PFSK-1 (cell line): Measurements from ENCODE around the gene ADD3.

Experiments used
- FOXP2 ChIP-seq: optimal IDR thresholded peaks from 2 replicates; pipeline ENCODE3; 2011; ENCODE audit warnings: borderline replicate concordance, control low read depth, inconsistent platforms; ENCODE audit not compliant: insufficient read depth; ENCODE audit errors: extremely low read length, extremely low read depth
- POLR2AphosphoS5 ChIP-seq: IDR thresholded peaks from 2 replicates; pipeline ENCODE4 v1.6.1; 2012; ENCODE audit warnings: low read depth, mild to moderate bottlenecking, control low read depth, low read length, moderate library complexity
- REST ChIP-seq, 2 experiments: IDR thresholded peaks; 2 replicates each; pipeline versions ENCODE4 v1.6.1 to v1.8.0; 2011 to 2012; ENCODE audit warnings: low read depth in 2 of 2, low read length in 2 of 2, control low read depth in 1 of 2, inconsistent platforms in 1 of 2, mild to moderate bottlenecking in 1 of 2, moderate library complexity in 1 of 2; ENCODE audit not compliant: insufficient read depth in 1 of 2
- SIN3A ChIP-seq: IDR thresholded peaks from 2 replicates; pipeline ENCODE4 v1.6.1; 2012; ENCODE audit warnings: mild to moderate bottlenecking, low read length, moderate library complexity, borderline replicate concordance; ENCODE audit not compliant: insufficient read depth
- TAF1 ChIP-seq: IDR thresholded peaks from 2 replicates; pipeline ENCODE4 v1.6.1; 2012; ENCODE audit warnings: low read length, control low read depth, borderline replicate concordance; ENCODE audit not compliant: insufficient read depth

Gene ADD3

GRCh38 chr10:110036640-110037039 is 28.9 kb downstream of the ADD3 start:
- TF ChIP-seq SIN3A: no peak
- no peak for TF ChIP-seq REST (IDR thresholded peaks at IDR 0.05; ENCODE audit: insufficient read depth in 1 of 2, low read depth in 2 of 2, low read length in 2 of 2)
- no peak for TF ChIP-seq TAF1
- TF ChIP-seq FOXP2: no peak
- no peak for TF ChIP-seq POLR2AphosphoS5

GRCh38 chr10:110039254-110039653 is 31.5 kb downstream of the ADD3 start:
- no peak for TF ChIP-seq TAF1
- TF ChIP-seq REST (IDR thresholded peaks at IDR 0.05; ENCODE audit: insufficient read depth in 1 of 2, low read depth in 2 of 2, low read length in 2 of 2): no peak
- no peak for TF ChIP-seq FOXP2
- no peak for TF ChIP-seq SIN3A
- TF ChIP-seq POLR2AphosphoS5: no peak

- no peak for TF ChIP-seq REST (IDR thresholded peaks at IDR 0.05; ENCODE audit: insufficient read depth in 1 of 2, low read depth in 2 of 2, low read length in 2 of 2)
- no peak for TF ChIP-seq SIN3A
- no peak for TF ChIP-seq POLR2AphosphoS5
- TF ChIP-seq TAF1: no peak
- no peak for TF ChIP-seq FOXP2
These were observed 32.3 kb downstream of the ADD3 start for GRCh38 chr10:110040108-110040507.

GRCh38 chr10:110040767-110041478 is 33.1 kb downstream of the ADD3 start:
- TF ChIP-seq REST (IDR thresholded peaks at IDR 0.05; ENCODE audit: insufficient read depth in 1 of 2, low read depth in 2 of 2, low read length in 2 of 2) (no peak), POLR2AphosphoS5 (no peak), TAF1 (no peak), FOXP2 (no peak)

GRCh38 chr10:110041479-110041829 is 33.7 kb downstream of the ADD3 start:
- TF ChIP-seq SIN3A: no peak
- no peak for TF ChIP-seq POLR2AphosphoS5
- no peak for TF ChIP-seq FOXP2
- no peak for TF ChIP-seq TAF1
- TF ChIP-seq REST (IDR thresholded peaks at IDR 0.05; ENCODE audit: insufficient read depth in 1 of 2, low read depth in 2 of 2, low read length in 2 of 2): no peak
